ENCODE results near the gene ARID1B. TPM values are rescaled to one million over a fixed set of nuclear protein-coding genes. Genes with fewer than 3 reads are reported as not detected.

ARID1B gene
- total RNA-seq, 2 donors from 2014 or later: 53.1 to 69.5 TPM

GRCh38 chr6:157209865-157210530 lies 432.8 kb downstream of the ARID1B start:
- peak in 1 of 2 donors; percentile 76 for ATAC-seq

DNA sequence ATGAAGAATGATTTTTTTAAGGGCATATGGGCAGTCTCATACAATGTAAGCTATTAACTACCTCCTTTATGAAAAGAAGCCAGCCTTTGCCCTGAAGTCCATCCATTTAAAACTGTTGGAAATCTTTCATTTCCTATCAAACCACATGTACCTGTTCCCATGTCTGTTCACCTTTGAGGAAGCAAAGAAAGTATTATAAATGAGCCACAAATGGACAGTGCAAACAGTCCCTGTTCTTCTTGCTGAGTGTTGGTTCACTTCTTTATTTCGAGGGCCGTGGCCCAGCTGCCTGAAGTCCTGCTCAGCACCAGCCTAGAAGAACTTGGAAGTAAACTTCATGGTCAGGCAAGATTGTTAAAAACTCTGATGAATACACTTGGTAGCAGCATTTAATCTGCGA lies 433.8 kb downstream of the ARID1B start:
- DNase-seq (ENCODE audit: low spot score in 2 of 2): no peak
- Mint-ChIP-seq H3K9me3 (no peaks in the 10 kb centered on the region), H3K27ac (no peak overlapping the region), H3K36me3 (peaks cover 0 to 6% of the 10 kb centered on the region in 2 donors)
- no peak for ATAC-seq

More at GRCh38 chr6:157209865-157210530, 432.8 kb downstream of the ARID1B start:
- no peaks in the 10 kb centered on the region for H3K9me3 Mint-ChIP-seq
- H3K27ac Mint-ChIP-seq: no peak overlapping the region
- H3K36me3 Mint-ChIP-seq: peaks cover 0 to 7% of the 10 kb centered on the region in 2 donors
- no peak for DNase-seq (ENCODE audit: low spot score in 2 of 2)

- no peak for ATAC-seq
- H3K9me3 Mint-ChIP-seq: no peaks in the 10 kb centered on the region
These were observed 434.7 kb downstream of the ARID1B start for GRCh38 chr6:157211603-157212455.

DNA sequence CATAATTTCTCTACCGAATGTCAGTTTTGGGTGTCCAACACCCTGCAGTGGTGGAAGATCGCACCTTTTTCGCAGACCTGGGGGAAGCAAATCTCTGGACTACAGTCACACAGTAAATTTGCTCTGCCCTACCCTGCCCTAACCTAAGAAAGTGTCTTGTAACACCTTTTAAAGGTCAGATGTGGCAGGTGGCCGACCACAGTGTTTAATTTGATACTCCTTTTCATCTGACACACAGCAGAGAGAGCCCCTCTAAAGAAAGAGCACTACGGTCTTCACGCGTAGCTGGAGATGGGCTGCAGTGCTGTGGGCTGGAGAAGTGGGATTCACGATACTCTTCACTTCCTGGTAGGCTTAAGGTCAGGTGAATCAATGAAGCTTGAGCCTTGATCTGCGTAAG lies 436.2 kb downstream of the ARID1B start:
- ATAC-seq: no peak
- no peak for DNase-seq (ENCODE audit: low spot score in 2 of 2)
- H3K27ac Mint-ChIP-seq: no peak overlapping the region
- no peaks in the 10 kb centered on the region for H3K9me3 Mint-ChIP-seq
- no peaks in the 10 kb centered on the region for H3K36me3 Mint-ChIP-seq

More at GRCh38 chr6:157211603-157212455, 434.7 kb downstream of the ARID1B start:
- no peak overlapping the region for H3K27ac Mint-ChIP-seq
- DNase-seq (ENCODE audit: low spot score in 2 of 2): no peak
- no peaks in the 10 kb centered on the region for H3K36me3 Mint-ChIP-seq

DNA sequence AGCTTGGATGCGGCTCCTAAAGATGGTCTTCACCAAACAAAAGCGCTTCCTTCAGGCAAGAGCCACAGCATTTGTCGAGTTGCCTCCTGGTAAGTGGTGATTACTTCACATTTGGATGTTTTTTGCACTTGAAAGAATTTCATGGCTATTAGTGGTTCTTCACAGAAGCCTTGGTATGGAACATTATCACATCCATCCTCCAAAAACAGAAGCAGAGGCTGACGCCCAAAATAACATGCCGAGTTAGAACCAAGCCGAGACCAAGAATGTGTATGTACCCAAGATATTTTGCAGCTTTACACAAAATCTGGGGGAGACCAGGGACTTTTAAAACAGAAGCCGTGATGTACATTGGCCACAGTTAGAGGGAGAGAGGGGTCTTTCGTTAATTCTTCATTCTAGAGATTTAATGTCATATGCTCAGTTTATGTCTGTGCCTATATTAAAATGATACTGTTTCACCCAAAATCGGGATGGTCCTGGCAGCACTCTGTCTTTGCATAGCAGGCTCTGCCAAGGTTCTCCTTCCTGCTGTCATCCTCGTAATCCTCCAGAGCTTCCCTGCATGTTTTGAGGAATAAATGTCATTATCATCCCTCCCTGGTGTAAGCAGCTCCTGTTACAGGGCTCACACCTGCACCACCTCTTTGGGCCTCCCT lies 436.9 kb downstream of the ARID1B start:
- DNase-seq (ENCODE audit: low spot score in 2 of 2) (no peak), ATAC-seq (no peak)
- no peak overlapping the region for H3K27ac Mint-ChIP-seq
- H3K36me3 Mint-ChIP-seq: no peaks in the 10 kb centered on the region
- no peaks in the 10 kb centered on the region for H3K9me3 Mint-ChIP-seq

- DNase-seq (ENCODE audit: low spot score in 2 of 2): no peak
- no peaks in the 10 kb centered on the region for H3K9me3 Mint-ChIP-seq
- H3K36me3 Mint-ChIP-seq: no peaks in the 10 kb centered on the region
- no peak for ATAC-seq
- H3K27ac Mint-ChIP-seq: no peak overlapping the region
These were observed 438.5 kb downstream of the ARID1B start for GRCh38 chr6:157215717-157216116.

- no peak for DNase-seq (ENCODE audit: low spot score in 2 of 2)
- ATAC-seq: peak in 1 of 2 donors; percentile 54
- Mint-ChIP-seq H3K36me3 (peaks cover 0 to 4% of the 10 kb centered on the region in 2 donors), H3K27ac (peak overlapping the region in 1 of 2 donors; percentile 85), H3K9me3 (no peaks in the 10 kb centered on the region)
These were observed 439.4 kb downstream of the ARID1B start for GRCh38 chr6:157216570-157216969.

DNA sequence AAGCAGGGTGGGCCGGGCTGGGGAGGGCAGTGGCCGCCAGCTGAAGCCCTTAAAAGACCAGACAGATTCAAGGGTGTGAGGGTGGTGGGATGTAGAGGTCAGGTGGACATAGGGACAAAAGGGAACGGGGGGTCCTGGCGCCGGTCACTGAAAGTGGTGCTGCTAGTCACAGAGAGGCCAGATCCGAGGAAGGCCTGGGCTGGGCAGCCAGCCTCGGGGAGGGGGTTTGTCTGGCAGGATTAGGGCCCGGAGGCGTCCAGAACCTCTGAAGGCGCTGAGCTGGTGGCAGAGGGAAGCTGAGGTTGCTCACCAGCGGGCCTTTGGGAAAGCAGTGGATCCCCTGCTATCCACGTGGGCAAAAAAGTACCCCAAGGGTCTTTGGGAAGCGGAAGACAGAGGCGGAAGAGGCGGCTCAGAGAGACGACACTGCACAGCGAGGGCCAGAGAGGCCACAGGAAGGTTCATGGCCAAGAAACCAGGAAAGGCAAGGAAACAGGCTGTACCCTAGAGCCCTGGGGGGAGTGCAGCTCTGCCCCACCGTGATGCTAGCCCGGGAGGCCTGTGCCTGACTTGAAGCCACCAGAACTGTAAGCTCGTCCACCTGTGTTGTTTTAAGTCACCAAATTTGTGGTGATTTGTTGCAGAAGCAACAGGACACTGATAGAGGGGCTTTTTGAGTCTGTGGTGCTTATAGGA lies 440.2 kb downstream of the ARID1B start:
- H3K36me3 Mint-ChIP-seq: peaks cover 0 to 6% of the 10 kb centered on the region in 2 donors
- ATAC-seq (no peak), DNase-seq (ENCODE audit: low spot score in 2 of 2) (no peak)
- H3K27ac Mint-ChIP-seq: peak overlapping the region in 1 of 2 donors; percentile 76
- H3K9me3 Mint-ChIP-seq: no peaks in the 10 kb centered on the region

- H3K9me3 Mint-ChIP-seq: no peaks in the 10 kb centered on the region
- H3K36me3 Mint-ChIP-seq: peaks cover 0 to 6% of the 10 kb centered on the region in 2 donors
- no peak for ATAC-seq
- no peak for DNase-seq (ENCODE audit: low spot score in 2 of 2)
- H3K27ac Mint-ChIP-seq: no peak overlapping the region
These were observed 440.8 kb downstream of the ARID1B start for GRCh38 chr6:157217894-157218370.

DNA sequence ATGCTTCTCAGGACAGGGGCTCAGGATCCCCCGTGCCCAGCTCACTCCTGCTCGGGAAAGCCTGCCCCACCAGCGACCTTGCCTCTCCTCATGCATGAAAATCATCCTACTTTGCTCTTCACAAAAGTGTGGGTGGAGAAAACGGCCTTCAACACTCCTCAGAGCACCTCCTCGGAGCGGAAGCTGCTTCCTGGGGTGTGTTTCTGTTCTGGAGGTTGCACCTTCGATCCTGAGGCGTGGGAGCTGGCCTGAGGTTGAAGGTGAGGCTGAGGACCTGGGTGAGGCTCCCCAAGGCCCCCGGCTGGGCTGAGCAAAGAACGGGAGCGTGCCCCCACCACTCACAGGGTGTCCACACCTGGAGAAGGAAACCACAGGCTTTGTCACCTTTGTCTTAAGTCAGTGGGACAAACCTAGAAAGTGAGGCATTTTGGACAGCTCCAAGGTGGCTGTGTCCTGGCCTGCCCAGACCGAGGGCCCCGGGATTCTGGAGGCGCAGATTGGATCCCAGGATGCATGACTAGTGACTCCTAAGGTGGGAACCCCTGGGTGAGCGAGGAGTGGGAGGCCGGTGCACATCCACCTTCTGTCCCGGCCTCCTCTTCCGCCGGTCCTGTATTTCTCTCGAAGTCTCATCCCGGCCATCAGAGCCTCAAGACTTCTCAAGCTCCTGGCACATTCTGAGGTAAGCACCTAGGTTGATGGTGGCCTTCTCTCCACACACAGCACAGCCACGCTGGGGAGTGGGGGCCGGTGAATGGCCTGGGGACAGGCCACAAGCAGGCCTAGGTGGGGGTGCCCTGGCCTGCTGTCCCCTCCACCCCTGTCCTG lies 441.4 kb downstream of the ARID1B start:
- ATAC-seq: no peak
- H3K9me3 Mint-ChIP-seq: no peaks in the 10 kb centered on the region

GRCh38 chr6:157219201-157220200 lies 442.3 kb downstream of the ARID1B start:
- peaks cover 0 to 6% of the 10 kb centered on the region in 2 donors for H3K36me3 Mint-ChIP-seq
- ATAC-seq (no peak), DNase-seq (ENCODE audit: low spot score in 2 of 2) (no peak)
- no peaks in the 10 kb centered on the region for H3K9me3 Mint-ChIP-seq
- H3K27ac Mint-ChIP-seq: no peak overlapping the region

More for the DNA sequence above, 441.4 kb downstream of the ARID1B start:
- no peak for DNase-seq (ENCODE audit: low spot score in 2 of 2)
- Mint-ChIP-seq H3K36me3 (peaks cover 0 to 6% of the 10 kb centered on the region in 2 donors), H3K27ac (no peak overlapping the region)

- ATAC-seq: no peak
- H3K9me3 Mint-ChIP-seq: no peaks in the 10 kb centered on the region
- H3K27ac Mint-ChIP-seq: peak overlapping the region in 1 of 2 donors; percentile 84
- peaks cover 0 to 6% of the 10 kb centered on the region in 2 donors for H3K36me3 Mint-ChIP-seq
- no peak for DNase-seq (ENCODE audit: low spot score in 2 of 2)
These were observed 443.3 kb downstream of the ARID1B start for GRCh38 chr6:157220485-157220884.

GRCh38 chr6:157221049-157221816 lies 444.1 kb downstream of the ARID1B start:
- DNase-seq (ENCODE audit: low spot score in 2 of 2) (peak; percentile 83 to 88), ATAC-seq (peak; percentile 82 to 97)
- no peaks in the 10 kb centered on the region for H3K9me3 Mint-ChIP-seq
- H3K27ac Mint-ChIP-seq: peak overlapping the region; percentile 84 to 95
- peaks cover 0 to 6% of the 10 kb centered on the region in 2 donors for H3K36me3 Mint-ChIP-seq

- Mint-ChIP-seq H3K36me3 (peaks cover 0 to 6% of the 10 kb centered on the region in 2 donors), H3K9me3 (no peaks in the 10 kb centered on the region), H3K27ac (peak overlapping the region; percentile 84 to 95)
- peak; percentile 1 to 10 for ATAC-seq
- no peak for DNase-seq (ENCODE audit: low spot score in 2 of 2)
These were observed 444.6 kb downstream of the ARID1B start for GRCh38 chr6:157221817-157222175.
